DOHH2 (cell line): ENCODE data around the gene CDH4.

Experiments
- EZH2phosphoT487 ChIP-seq: fragments of 200-600 bp; sonication (generic); IDR thresholded peaks from 2 replicates; pipeline ENCODE4 v1.6.1; 2017; ENCODE audit warnings: borderline replicate concordance, mild to moderate bottlenecking, antibody characterized with exemption, low read length, moderate library complexity, mixed read lengths
- TF ChIP-seq, protein P1 (sequence below): fragments of 200-600 bp; sonication (generic); IDR thresholded peaks from one replicate; pipeline ENCODE4 v1.5.1; 2014; ENCODE audit warnings: antibody characterized with exemption, mild to moderate bottlenecking, low read depth, low read length; ENCODE audit not compliant: poor library complexity, severe bottlenecking

DNA sequence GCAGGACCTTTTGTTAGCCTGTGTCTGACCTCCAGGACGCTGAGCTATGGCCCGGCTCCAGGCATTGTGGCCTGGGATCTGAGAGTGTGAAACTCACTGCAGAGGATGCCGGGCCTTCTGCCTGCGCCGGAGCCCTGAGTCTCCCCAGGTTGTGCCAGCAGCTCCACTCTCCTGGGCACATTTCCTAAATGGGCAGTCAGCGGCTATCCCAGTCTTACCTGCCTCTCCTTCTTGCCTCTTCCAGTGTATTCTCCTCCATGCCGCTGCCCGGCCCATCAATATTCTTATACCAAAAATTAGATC, 397.8 kb downstream of the CDH4 start:
- TF ChIP-seq, protein P1, sequence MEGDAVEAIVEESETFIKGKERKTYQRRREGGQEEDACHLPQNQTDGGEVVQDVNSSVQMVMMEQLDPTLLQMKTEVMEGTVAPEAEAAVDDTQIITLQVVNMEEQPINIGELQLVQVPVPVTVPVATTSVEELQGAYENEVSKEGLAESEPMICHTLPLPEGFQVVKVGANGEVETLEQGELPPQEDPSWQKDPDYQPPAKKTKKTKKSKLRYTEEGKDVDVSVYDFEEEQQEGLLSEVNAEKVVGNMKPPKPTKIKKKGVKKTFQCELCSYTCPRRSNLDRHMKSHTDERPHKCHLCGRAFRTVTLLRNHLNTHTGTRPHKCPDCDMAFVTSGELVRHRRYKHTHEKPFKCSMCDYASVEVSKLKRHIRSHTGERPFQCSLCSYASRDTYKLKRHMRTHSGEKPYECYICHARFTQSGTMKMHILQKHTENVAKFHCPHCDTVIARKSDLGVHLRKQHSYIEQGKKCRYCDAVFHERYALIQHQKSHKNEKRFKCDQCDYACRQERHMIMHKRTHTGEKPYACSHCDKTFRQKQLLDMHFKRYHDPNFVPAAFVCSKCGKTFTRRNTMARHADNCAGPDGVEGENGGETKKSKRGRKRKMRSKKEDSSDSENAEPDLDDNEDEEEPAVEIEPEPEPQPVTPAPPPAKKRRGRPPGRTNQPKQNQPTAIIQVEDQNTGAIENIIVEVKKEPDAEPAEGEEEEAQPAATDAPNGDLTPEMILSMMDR: no peak
- no peak for TF ChIP-seq EZH2phosphoT487
